Hippocampal formation (tissue), 2 donors: ENCODE measurements around the gene TTYH2.
"Not testable (repeated sequence)": the region's sequence is repeated elsewhere in the genome, so short reads cannot be mapped to it uniquely, and the experiment has no call there.

Source experiments
- DNase-seq, 2 donors: peaks; one replicate each; lab custom pipeline; 2025; lab: John Stamatoyannopoulos, UW

Gene TTYH2

DNA sequence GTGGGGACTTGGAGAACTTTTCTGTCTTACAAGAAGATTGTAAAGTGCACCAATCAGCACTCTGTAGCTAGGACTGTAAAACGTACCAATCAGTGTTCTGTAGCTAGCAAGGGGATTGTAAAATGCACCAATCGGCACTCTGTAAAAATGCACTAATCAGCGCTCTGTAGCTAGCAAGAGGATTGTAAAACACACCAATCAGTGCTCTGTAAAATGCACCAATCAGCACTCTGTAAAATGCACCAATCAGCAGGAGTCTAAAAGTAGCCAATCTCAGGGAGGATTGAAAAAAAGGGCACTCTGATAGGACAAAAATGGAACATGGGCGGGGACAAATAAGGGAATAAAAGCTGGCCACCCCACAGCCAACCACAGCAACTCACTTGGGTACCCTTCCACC, 53.7 kb downstream of the TTYH2 start:
- DNase-seq: not testable (repeated sequence)

DNA sequence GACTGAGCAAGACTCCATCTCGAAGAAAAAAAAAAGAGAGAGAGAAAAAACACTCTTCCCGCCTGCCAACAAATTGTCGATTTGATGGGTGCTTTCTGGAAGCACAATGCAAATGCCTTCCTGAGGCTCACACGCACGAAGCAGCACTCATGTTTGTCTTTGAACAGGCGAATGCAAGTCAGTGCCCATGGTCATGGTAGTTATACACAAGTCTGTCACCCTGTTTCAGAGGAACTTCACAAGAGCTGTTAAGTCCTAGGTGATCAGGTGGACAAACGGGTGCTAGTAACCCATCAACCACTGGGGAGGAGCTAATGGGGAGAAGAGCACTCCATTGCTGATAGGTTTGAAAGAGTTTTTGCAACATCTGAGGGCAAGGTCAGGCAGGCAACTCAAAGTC, 54.2 kb downstream of the TTYH2 start:
- DNase-seq: no peak

DNA sequence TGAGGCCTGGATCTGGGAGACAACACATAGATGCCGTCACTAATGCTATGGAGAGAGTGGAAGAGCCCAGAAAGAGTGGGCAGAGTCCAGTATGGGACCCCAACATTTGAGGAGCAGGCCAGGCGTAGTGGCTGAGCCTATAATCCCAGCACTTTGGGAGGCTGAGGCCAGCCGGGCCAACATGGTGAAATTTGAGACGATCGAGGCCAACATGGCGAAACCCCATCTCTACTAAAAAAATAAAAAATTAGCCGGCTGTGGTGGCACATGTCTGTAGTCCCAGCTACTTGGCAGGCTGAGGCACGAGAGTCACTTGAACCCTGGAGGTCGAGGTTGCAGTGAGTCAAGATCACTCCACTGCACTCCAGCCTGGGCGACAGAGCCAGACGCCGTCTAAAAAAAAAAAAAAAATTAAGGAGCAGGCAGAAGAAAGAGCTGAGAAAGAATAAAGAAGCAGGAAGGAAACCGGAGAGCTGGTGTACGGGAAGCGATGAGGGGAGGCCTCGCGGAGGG, 54.7 kb downstream of the TTYH2 start:
- no peak for DNase-seq

DNA sequence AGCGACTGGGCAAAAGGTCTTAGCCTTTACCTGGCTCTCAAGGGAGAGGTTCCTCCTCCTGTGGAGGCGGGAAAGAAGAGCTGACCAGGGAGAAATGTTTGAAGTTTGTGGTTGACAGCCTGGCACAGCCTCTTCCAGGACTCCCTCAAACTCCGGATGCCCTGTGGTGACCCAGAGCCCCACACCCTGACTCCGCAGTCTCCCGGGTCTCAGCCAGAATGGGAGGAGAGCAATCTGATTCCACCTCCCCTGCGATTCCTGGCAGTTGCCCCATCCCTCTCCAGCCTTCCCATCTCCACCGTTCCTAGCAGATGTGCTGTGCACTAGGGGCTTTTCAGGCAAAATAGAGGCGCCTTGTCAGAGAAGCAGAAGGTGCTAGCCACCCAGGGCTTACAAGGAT, 55.2 kb downstream of the TTYH2 start:
- DNase-seq: no peak

DNA sequence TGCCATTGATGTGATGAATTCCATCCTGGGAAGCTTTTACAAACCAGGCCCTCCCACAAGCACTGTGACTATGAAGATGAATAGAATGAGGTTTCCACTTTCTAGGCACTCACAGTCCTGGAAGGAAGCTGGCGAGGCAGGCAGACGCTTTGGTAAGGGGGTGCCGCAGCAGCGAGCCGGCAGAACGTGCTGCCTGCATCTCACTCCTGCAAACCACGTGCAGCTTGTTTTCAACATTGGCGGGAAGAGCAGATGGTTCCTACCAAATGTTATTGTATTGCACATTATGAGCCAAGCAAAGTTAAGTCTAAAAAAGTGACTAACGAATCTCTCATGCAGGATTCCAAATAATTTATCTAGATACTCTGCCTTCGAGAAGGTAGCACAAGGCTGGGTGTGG, 57.0 kb downstream of the TTYH2 start:
- peak in 1 of 2 donors; percentile 26 for DNase-seq

- no peak for DNase-seq
Measured at GRCh38 chr17:74271281-74271680, 57.9 kb downstream of the TTYH2 start.

- DNase-seq: peak; percentile 82 to 89
Measured at GRCh38 chr17:74271901-74272561, 58.7 kb downstream of the TTYH2 start.

GRCh38 chr17:74272731-74273201, 59.4 kb downstream of the TTYH2 start:
- no peak for DNase-seq

DNA sequence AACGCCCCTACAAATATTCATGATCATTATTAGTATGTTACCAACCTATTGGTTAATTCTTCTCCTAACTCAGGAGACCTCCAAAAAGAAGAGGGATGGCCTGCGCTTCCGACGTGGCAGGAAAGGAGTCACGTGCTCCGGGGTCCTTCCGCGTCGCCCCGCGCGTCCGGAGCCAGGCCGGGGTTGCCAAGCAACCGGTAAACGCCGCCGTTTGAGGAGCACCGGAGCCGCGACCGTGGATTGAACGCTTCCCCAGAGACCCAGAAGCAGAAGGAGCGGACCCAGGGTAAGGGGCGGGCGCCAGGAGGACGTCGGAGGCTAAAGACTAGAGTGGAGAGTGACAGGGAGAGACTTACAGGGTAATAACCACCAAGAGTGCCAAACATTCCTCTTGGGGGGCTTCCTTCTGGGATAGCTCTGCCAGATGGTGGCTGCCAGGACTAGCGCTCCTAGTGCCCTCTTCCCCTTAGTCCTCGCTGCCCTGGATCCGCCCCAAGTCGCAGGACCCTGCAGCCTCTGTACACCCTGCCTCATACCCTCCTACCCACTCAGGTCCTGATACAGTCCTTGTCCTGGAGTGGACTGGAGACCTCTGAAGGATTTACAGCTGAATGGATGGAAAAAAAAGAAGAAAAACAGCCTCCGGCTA, 60.8 kb downstream of the TTYH2 start, which contains the start of gene DNAI2:
Gene DNAI2, plus strand, starts transcription at position 175 of the 649 bp plus-strand sequence. CDS start 7,584 bp downstream, outside the sequence.
- DNase-seq: no peak

DNA sequence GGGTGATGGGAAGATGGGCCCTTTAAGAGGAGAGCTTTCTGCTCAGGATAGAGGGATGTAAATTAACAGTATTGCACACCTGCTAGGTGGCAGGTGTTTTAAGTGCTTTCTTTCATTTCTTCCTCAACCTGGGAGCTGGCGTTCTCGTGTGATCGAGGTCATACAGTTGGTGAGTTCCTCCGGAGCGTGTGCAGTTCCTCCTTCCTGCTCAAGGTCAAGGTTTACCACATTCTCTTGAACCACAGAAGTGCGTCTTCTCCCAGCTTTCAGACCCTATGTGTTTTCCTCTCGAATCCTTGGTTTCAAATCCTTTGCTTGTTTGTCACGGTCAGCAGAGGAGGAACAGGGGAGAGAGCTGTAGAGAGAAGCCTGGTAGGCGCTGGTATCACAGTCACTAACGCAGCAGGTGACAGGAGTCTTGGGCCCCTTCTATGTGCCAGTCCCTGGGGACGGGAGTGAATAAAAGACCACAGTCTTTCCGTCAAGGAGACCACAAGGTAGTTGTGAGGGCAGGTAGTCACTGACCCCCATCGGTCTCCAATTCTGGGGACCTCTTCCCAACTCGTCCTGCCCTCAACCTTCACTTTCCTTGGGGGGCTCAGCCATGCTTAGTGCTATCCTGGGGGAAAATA, 61.5 kb downstream of the TTYH2 start:
- no peak for DNase-seq

- DNase-seq: peak in 1 of 2 donors; percentile 60
Measured at GRCh38 chr17:74276051-74276476, 62.7 kb downstream of the TTYH2 start.

DNA sequence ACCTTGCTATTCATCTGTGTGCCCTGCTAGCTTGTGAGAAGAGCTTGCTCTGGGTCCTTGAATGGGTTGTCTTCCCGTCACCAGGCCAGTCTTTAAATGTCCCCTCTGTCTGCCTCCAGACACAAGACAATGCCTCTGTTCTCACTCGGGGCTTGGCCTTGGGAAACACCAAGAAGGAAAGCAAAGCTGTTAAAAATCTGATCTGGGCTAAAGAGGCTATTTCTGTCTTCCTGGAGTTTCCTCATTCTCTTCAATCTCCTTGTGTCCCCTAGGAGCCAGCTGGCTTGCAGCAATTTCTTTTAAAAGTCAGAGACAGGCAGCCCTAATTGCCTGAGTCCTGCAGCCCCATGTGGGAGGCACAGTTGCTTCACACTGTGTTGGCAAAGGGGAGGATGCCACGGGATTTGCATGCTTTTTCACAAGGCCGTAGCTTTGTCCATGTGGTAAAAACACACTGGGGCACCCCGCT, 63.2 kb downstream of the TTYH2 start:
- DNase-seq: peak; percentile 64 to 74

DNA sequence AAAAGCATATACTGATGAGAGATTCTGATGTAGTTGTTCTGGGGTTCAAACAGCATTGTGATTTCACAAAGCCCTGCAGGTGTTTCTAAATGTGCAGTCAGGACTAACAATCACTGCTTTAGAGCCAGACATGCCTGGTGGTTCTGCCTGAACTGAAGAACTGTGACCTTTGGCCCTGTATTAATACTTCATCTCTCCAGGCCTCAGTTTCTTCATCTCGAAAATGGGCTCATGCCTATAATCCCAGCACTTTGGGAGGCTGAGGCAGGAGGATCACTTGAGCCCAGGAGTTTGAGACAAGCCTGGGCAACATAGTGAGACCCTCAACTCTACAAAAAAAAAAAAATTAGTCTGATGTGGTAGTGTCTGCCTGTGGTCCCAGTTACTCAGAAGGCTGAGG, 64.6 kb downstream of the TTYH2 start:
- DNase-seq: no peak

- not testable (repeated sequence) for DNase-seq
Measured at GRCh38 chr17:74279617-74280016, 66.2 kb downstream of the TTYH2 start.

DNA sequence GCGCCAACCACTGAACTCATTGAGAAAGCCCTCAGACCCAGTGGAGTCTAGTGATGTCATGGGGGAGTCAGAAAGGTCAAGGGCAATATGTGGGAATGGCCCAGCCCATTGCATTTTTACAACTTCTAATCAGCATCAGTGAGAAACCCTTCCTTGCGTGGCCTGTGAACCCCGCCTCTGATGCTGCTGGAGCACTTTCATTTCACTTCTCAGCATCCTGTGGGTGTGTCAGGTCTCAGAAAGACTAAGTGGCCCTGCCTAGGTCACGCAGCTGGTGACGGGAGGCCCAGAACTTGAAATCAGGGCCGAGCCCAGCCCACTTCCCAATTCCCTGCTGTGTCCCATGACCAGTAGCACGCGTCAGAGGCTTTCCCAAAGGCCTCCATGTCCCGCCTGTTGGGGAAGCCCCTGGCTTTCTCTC, 66.7 kb downstream of the TTYH2 start:
- DNase-seq: no peak

- no peak for DNase-seq
Measured at GRCh38 chr17:74281799-74282198, 68.4 kb downstream of the TTYH2 start.

DNA sequence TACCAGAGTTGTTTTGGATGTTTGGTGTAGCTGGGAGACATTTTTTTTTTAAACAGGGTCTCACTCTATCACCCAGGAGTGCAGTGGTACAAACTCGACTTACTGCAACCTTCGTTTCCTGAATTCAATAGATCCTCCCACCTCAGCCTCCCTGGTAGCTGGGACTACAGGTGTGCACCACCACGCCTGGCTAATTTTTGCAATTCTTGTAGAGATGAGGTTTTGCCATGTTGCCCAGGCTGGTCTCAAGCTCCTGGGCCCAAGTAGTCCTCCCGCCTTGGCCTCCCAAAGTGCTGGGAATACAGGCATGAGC, 68.9 kb downstream of the TTYH2 start:
- DNase-seq: not testable (repeated sequence)

- no peak for DNase-seq
Measured at GRCh38 chr17:74282587-74283370, 69.4 kb downstream of the TTYH2 start.

- DNase-seq: no peak
Measured at GRCh38 chr17:74283371-74283673, 70.0 kb downstream of the TTYH2 start.

DNA sequence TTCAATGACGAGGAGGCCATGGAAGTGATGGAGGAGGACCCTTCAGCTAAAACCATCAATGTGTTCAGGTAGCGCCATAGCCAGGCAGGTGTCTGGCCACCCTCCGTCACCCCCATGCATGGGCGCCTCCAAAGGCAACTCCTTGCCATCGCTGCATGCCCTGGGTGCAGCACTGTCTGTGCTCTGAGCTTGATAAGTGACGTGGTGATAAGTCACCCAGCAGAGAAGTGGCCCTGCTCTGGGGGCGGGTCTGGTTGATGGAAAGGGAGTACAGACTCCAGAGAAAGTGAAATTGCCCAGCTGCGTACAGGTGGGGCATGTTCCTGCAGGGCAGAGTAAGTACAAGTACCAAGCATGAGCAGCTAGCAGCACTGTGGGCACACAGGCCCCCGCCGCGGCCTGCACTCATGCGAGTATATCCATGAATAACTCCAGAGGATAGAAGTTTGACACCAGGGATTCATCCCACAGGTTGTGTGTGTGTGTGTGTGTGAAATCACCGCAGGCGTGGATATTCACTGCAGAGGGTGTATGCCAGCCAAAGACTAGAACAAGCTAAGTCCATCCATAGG, 73.7 kb downstream of the TTYH2 start:
- DNase-seq: no peak

- no peak for DNase-seq
Measured at GRCh38 chr17:74288785-74289184, 75.4 kb downstream of the TTYH2 start.

- DNase-seq: no peak
Measured at GRCh38 chr17:74289688-74290087, 76.3 kb downstream of the TTYH2 start.
